IPS-20b (cell line): ENCODE measurements around the gene CATSPER3.

Source experiments
- H3K27ac ChIP-seq: one replicate; pipeline ENCODE4 v1.5.1; 2013; ENCODE audit warnings: low read length
- H3K27me3 ChIP-seq: 2 replicates; pipeline ENCODE4 v1.6.1; 2013; ENCODE audit warnings: mild to moderate bottlenecking, low read length, inconsistent platforms; ENCODE audit not compliant: insufficient read depth
- H3K36me3 ChIP-seq: 2 replicates; pipeline ENCODE4 v1.6.1; 2013; ENCODE audit warnings: low read depth, mild to moderate bottlenecking, inconsistent platforms, low read length, moderate library complexity; ENCODE audit not compliant: insufficient read depth
- H3K4me1 ChIP-seq: 2 replicates; pipeline ENCODE4 v1.6.1; 2013; ENCODE audit warnings: mild to moderate bottlenecking, control low read depth, inconsistent platforms, low read length, moderate library complexity; ENCODE audit not compliant: insufficient read depth
- H3K4me3 ChIP-seq: 2 replicates; pipeline ENCODE4 v1.5.1; 2013; ENCODE audit warnings: mild to moderate bottlenecking, low read length, inconsistent platforms
- H3K9ac ChIP-seq: 2 replicates; pipeline ENCODE4 v1.6.1; 2013; ENCODE audit warnings: low read depth, mild to moderate bottlenecking, inconsistent platforms, low read length, moderate library complexity
- H3K9me3 ChIP-seq: 2 replicates; pipeline ENCODE4 v1.6.1; 2013; ENCODE audit warnings: mild to moderate bottlenecking, low read depth, low read length, inconsistent platforms; ENCODE audit not compliant: insufficient read depth

The CATSPER3 gene

DNA sequence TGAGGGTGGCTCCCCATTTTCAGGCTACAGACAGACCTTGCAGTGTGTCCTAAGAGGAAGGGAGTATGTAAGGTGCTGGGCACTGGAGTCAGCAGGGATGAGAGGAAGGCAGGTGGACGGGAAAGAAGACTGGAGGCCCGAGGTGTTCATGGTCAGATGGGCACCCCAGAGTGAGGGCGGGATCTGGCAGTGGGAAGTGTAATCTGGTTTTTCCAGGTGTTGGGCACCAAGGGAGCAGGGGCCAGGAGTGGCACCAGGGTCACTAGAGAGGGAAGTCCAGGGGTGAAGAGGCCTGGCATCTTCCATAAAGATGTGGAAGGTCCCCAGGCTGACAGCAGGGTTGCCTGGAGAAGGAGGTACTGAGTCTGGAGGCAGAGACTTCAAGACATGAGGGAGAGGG is 36.7 kb downstream of the CATSPER3 start:
- no peak overlapping the region for H3K9ac ChIP-seq
- H3K27ac ChIP-seq, result no peak overlapping the region
- no peaks in the 10 kb centered on the region for H3K9me3 ChIP-seq
- no peaks in the 10 kb centered on the region for H3K4me1 ChIP-seq
- H3K36me3 ChIP-seq, result no peaks in the 10 kb centered on the region
- H3K4me3 ChIP-seq, result no peak overlapping the region
- H3K27me3 ChIP-seq, result no peaks in the 10 kb centered on the region

DNA sequence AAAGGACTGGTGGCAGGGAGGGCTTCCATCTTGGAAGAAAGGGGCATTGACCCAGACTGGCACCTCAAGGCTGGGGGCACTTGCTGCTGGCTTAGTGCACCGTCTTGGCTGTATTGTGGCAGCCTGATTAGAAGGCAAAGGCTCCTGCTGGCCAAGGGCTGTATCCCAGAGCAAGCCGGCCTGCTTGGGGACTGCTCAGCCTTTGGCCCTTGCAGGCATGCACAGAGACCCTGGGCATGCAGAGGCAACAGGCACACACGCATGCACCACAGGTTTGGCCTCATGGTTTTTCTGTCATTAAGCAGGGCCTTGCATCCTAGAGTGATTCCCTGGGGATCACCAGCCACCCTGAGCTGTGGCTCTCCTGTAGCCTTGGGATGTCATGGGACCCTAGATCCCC is 37.4 kb downstream of the CATSPER3 start:
- no peak overlapping the region for H3K4me3 ChIP-seq
- no peak overlapping the region for H3K9ac ChIP-seq
- no peaks in the 10 kb centered on the region for H3K4me1 ChIP-seq
- H3K9me3 ChIP-seq, result no peaks in the 10 kb centered on the region
- no peaks in the 10 kb centered on the region for H3K27me3 ChIP-seq
- no peaks in the 10 kb centered on the region for H3K36me3 ChIP-seq
- no peak overlapping the region for H3K27ac ChIP-seq

DNA sequence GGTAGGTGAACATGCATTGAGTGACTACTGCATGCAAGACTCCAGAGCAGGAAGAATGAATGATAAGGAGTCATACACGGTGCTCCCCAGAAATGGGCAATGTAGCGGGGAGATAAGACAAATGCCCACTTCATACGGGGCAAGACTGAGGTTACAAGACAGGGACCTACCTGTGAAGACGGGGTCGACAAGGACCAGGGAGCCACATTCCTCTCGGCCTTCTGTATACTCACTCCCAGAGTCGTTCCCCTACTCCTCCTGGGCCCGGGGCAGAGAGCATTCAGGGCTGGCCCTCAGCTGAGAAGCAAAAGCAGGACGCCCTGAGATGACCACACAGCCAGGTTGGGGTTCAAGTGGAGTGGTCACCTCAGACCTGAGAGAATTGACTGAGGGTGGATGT is 39.6 kb downstream of the CATSPER3 start:
- no peak overlapping the region for H3K27ac ChIP-seq
- no peak overlapping the region for H3K4me3 ChIP-seq
- H3K4me1 ChIP-seq, result no peaks in the 10 kb centered on the region
- no peaks in the 10 kb centered on the region for H3K27me3 ChIP-seq
- no peaks in the 10 kb centered on the region for H3K9me3 ChIP-seq
- no peaks in the 10 kb centered on the region for H3K36me3 ChIP-seq
- no peak overlapping the region for H3K9ac ChIP-seq

DNA sequence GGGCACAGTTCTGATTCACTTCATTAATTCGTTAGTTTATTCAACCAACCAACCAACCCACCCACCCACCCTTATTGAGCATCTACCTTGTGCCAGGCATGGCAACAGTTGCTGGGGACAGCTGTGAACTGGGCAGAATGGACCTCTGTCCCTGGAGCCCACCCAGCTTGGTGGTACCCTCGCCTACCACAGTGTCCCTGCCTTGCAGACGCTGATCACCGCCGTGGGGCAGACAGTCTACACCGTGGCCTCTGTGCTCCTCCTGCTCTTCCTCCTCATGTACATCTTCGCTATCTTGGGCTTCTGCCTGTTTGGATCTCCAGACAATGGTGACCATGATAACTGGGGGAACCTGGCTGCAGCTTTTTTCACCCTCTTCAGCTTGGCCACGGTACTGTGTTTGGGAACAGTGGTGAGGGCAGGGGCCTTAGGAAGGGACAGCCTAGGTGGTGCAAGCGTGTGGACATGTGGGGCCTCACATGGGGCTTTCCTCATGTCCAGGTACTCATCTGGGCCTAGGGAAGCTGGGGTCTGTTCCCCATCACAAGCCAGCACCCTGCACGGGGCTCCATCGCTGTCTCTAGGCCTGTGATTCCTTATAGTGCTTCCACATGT is 40.1 kb downstream of the CATSPER3 start:
- H3K27me3 ChIP-seq, result no peaks in the 10 kb centered on the region
- no peak overlapping the region for H3K4me3 ChIP-seq
- no peaks in the 10 kb centered on the region for H3K9me3 ChIP-seq
- no peak overlapping the region for H3K9ac ChIP-seq
- no peak overlapping the region for H3K27ac ChIP-seq
- H3K4me1 ChIP-seq, result no peaks in the 10 kb centered on the region
- no peaks in the 10 kb centered on the region for H3K36me3 ChIP-seq

DNA sequence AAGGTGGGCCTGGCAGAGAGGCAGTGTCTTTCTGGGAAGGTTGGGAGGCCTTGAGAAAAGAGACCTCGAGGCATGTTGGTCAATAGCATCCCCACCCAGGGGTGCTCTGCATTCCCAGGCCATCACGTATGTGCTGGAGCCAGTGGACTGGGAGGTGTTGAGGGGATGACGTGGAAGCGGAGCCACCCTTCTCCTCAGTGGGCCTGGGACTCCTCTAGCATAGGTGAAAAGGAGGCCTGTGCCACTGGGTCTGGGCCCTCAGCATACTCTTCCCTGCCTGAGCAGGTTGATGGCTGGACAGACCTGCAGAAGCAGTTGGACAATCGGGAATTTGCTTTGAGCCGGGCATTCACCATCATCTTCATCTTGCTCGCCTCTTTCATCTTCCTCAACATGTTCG is 40.8 kb downstream of the CATSPER3 start:
- Histone ChIP-seq H3K27ac (no peak overlapping the region), H3K9ac (no peak overlapping the region), H3K9me3 (no peaks in the 10 kb centered on the region), H3K4me3 (no peak overlapping the region), H3K36me3 (no peaks in the 10 kb centered on the region), H3K27me3 (no peaks in the 10 kb centered on the region), H3K4me1 (no peaks in the 10 kb centered on the region)

DNA sequence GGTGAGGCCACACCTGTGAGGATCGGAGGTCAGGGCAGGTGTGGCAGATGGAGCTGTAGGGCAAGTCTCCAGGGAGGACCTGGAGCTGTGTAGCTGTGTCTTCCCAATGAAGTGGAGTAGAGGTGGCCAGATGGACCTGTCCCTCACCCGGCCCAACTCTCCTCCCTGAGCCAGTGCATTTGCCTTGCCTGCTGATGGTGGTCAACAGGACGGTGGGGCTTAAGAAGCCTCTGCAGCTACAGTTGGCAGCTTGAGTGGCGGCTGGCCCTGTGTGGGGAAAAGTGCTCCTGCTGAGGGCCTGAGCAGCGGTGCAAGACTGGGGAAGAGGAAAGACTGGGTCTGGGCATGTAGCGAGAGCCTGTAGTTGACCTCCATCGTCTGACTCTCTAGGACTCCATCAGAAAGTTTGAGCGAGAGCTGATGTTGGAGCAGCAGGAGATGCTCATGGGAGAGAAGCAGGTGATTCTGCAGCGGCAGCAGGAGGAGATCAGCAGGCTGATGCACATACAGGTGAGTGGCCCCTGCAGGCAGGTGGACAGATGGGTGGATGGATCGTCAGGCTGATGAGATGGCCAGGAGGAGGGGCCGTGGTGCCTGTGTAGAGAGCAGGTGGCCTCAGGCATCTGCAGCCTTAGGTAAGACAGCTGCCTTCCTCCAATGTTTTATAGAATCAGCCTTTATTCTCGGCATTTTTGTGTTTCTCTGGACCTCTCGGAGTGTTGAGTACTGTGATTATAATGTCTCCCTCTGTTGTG is 41.5 kb downstream of the CATSPER3 start:
- no peak overlapping the region for H3K27ac ChIP-seq
- no peak overlapping the region for H3K4me3 ChIP-seq
- no peaks in the 10 kb centered on the region for H3K9me3 ChIP-seq
- H3K4me1 ChIP-seq, result no peaks in the 10 kb centered on the region
- H3K27me3 ChIP-seq, result no peaks in the 10 kb centered on the region
- no peaks in the 10 kb centered on the region for H3K36me3 ChIP-seq
- no peak overlapping the region for H3K9ac ChIP-seq

DNA sequence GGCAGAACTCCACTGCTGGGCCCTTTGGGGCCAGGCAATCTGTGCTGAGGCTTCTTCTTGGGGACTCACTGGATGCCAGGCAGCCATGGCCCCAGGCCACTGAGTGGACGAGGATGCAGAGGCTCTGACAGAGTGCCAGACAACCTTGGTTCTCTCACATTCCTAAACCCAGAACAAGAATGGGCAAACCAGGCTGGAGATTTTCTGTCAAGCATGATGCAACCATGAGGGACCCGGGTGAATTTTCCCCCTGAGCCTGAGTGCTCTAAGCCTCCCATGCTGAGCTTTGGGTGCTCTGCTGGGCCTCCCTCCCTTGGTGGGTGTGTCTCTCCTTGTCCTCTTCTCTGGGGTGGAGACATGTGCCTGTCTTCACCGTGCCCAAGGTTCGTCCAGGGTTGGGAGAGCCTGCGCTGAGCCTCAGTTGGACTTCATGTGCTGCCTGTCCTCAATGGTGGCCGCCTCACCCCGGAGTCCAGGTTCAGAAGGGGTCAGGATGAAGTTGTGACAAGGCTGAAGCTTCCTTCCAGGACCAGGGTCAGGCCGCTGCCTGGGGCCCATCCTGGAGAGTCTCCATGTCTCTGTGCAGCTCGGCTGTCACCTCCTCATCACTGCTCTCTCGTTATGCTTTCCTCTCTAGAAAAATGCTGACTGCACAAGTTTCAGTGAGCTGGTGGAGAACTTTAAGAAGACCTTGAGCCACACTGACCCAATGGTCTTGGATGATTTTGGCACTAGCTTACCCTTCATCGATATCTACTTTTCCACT is 42.2 kb downstream of the CATSPER3 start:
- Histone ChIP-seq H3K27me3 (no peaks in the 10 kb centered on the region), H3K4me3 (no peak overlapping the region), H3K27ac (no peak overlapping the region), H3K9ac (no peak overlapping the region), H3K4me1 (no peaks in the 10 kb centered on the region), H3K9me3 (no peaks in the 10 kb centered on the region), H3K36me3 (no peaks in the 10 kb centered on the region)

DNA sequence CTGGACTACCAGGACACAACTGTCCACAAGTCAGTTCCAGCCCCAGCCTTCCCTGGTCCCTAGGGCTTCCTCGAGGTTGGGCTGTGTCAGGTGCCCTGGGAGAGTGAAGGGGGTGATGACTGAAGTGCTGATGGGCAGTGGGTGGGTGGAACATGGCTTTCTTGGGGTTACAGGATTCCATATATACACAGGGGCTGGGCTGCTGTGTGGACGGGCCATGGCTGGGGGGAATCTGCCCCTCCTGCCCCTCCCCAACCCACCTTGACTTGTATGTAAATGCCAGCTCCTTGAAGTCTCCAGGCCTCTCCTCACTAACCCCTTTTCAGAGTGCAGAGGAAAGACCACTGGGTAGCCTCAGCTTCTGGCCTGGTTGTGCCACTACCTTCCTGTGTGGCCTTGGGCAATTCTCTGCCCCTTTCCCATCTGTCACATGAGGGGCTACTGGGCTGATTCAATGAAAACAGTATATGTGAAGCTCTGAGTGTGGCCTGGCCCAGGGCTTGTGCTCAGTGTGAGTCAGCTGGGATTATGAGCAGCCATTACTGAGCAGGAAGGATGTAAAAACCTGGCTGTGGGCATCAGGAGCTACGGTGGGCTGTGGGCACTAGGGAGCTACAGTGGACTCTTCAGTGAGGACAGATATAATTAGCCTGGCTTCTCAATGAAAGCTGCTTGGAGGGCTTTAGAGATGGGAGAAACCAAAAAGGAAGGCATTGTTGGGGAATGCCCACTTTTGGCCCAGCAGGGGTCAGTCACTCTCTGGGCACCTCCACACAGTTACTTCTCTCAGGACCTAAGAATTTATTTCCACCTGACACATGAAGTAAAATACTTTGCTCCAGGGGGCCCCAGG is 43.0 kb downstream of the CATSPER3 start:
- H3K9ac ChIP-seq, result no peak overlapping the region
- no peak overlapping the region for H3K4me3 ChIP-seq
- H3K36me3 ChIP-seq, result no peaks in the 10 kb centered on the region
- H3K9me3 ChIP-seq, result no peaks in the 10 kb centered on the region
- H3K4me1 ChIP-seq, result no peaks in the 10 kb centered on the region
- no peaks in the 10 kb centered on the region for H3K27me3 ChIP-seq
- H3K27ac ChIP-seq, result no peak overlapping the region

DNA sequence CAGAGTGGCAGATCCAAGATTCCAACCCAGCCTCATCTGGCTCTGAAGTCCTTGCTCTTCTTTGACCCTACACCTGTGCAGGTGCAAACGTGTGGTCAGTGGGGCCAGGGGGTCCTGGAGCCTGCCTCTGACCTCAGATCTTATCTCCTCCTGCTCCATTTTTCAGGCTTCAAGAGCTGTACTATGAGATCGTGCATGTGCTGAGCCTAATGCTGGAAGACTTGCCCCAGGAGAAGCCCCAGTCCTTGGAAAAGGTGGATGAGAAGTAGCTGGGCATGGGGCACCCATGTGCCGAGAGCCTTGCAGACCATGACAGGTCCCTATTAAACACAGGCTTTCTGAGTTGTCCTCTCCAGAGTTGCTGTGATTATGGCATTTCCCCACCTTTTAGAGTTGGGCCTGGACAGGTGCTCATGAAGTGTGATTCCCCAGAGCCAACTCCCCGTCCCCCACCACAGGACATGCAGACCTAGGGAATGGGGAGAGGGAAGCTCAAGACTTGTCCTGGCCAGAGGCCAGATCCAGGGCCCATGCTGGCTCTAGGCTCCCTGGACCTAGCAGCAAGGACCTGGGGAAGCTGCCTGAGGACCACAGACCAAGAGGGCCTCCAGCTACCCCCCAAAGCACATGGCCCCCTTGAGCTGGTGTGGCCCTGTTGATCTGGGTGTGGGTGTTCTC is 43.8 kb downstream of the CATSPER3 start:
- Histone ChIP-seq H3K9ac (no peak overlapping the region), H3K4me1 (no peaks in the 10 kb centered on the region), H3K36me3 (no peaks in the 10 kb centered on the region), H3K27me3 (no peaks in the 10 kb centered on the region), H3K4me3 (no peak overlapping the region), H3K9me3 (no peaks in the 10 kb centered on the region), H3K27ac (no peak overlapping the region)

DNA sequence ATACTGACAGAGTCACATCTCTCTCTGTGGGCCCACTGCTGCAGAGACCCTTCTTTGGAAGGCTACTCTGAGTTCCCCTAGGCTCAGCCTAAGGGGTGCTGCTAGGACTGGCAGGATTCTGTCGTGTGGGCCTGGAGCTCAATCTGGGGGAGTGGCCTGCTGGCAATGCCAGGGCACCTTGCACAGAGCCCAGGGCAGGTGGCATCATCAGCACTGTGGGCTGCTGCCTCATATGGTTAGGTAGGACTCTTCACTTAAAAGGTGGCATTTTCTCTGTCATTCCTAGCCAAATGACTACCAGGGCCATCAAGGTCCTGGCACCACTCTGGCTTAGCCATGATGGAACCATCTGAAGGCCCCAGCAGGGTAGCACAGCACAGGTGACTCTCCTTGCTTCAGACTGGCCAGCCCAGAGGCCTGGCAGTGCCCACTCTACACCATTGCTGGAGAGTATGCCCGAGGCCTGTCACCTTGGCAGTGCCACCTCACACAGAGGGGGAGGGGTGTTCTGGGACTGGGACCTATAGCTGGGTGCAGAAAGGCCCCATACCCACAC is 44.4 kb downstream of the CATSPER3 start:
- no peaks in the 10 kb centered on the region for H3K36me3 ChIP-seq
- no peak overlapping the region for H3K9ac ChIP-seq
- no peak overlapping the region for H3K27ac ChIP-seq
- H3K4me1 ChIP-seq, result 0 out of 2 replicates have a peak, but pooled peaks cover 2% of the 10 kb centered on the region
- no peak overlapping the region for H3K4me3 ChIP-seq
- H3K27me3 ChIP-seq, result no peaks in the 10 kb centered on the region
- no peaks in the 10 kb centered on the region for H3K9me3 ChIP-seq

DNA sequence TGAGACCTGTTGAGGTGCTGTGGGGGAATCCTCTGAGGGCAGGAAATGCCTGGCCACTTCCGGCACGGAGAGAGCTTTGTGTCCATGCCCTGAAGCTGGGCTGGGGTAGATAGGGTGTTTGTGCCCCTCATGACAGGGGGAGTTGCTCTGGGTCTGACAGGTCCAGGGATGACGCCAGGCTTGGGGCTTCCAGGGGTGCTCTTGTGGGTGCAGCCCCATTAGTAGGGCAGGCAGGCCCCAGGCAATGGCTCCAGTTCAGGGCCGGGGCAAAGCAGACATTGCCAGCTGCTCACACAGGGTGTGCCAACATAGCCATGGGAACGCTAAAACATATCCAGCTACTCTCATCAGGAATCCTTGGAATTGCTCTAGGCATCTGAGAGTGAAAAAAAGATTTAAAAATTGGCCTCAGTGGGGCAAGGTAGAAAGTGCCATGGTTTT is 45.3 kb downstream of the CATSPER3 start:
- Histone ChIP-seq H3K36me3 (no peaks in the 10 kb centered on the region), H3K27ac (no peak overlapping the region), H3K9me3 (no peaks in the 10 kb centered on the region), H3K27me3 (no peaks in the 10 kb centered on the region), H3K9ac (no peak overlapping the region), H3K4me3 (no peak overlapping the region), H3K4me1 (0 out of 2 replicates have a peak, but pooled peaks cover 3% of the 10 kb centered on the region)
